ENCODE measurements around the gene NAGA. TPM values are rescaled to one million over a fixed set of nuclear protein-coding genes. Genes with fewer than 3 reads are reported as not detected.
"Not testable (repeated sequence)": the region's sequence is repeated elsewhere in the genome, so short reads cannot be mapped to it uniquely, and the experiment has no call there.

Gene NAGA
- total RNA-seq, 1 experiment from 2014 or later: 27.2 TPM

GRCh38 chr22:42114721-42115120 lies 44.1 kb upstream of the NAGA start:
- no peak overlapping the region for H3K4me3 ChIP-seq (ENCODE audit: low read length)
- no peaks in the 10 kb centered on the region for H3K27me3 ChIP-seq (ENCODE audit: low read length)
- no peaks in the 10 kb centered on the region for H4K20me1 ChIP-seq (ENCODE audit: low read length)
- no peaks in the 10 kb centered on the region for H3K9me2 ChIP-seq (replicated peaks; ENCODE audit: low read length)
- H3K4me1 ChIP-seq (ENCODE audit: insufficient read depth, low read length): no peaks in the 10 kb centered on the region
- BruUV-seq (replicated peaks): no TSS peak
- ChIA-PET CTCF (no interaction called here), POLR2A (ENCODE audit: unreplicated experiment) (no interaction called here)
- H3K9ac ChIP-seq (ENCODE audit: low read length): no peak overlapping the region
- H3K9me3 ChIP-seq (ENCODE audit: low read length): no peaks in the 10 kb centered on the region
- ATAC-seq (no peak), DNase-seq (peak; percentile 5)
- intact Hi-C loops (cut with micrococcal nuclease): no loop called here
- no peaks in the 10 kb centered on the region for H3F3A ChIP-seq (ENCODE audit: low read length, unreplicated experiment)
- no peak overlapping the region for H3K4me2 ChIP-seq (ENCODE audit: low read length)
- H2AFZ ChIP-seq (ENCODE audit: low read length): no peak overlapping the region
- no peaks in the 10 kb centered on the region; the same call in 1 of the 2 replicates for H3K36me3 ChIP-seq (ENCODE audit: low read depth, low read length)
- no peak for TF ChIP-seq EZH2phosphoT487 (IDR thresholded peaks at IDR 0.05; ENCODE audit: borderline replicate concordance, low read length)
- TF ChIP-seq EZH2 (IDR thresholded peaks at IDR 0.05; ENCODE audit: low read length, unreplicated experiment): no peak
- no peak for TF ChIP-seq CTCF (conservative IDR thresholded peaks at IDR 0.05; ENCODE audit: low read depth, low read length)
- H3K79me2 ChIP-seq (ENCODE audit: low read length): no peaks in the 10 kb centered on the region
- no peak overlapping the region for H3K27ac ChIP-seq (ENCODE audit: low read length)

DNA sequence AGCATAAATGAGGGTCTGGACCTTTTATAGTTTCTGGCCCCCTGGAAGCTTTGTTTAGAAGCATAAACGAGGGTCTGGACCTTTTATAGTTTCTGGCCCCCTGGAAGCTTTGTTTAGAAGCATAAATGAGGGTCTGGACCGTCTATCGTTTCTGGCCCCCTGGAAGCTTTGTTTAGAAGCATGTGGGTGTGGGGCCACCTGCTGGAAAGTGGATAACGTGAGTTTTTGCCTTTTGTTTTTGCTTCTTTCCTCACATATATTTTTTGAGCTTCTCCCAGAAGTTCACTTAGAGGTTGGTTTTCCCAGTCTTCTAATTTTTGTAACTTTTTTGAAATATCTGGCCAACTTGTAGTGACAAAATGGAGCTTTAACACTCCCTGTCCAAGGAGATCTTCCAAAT lies 42.2 kb upstream of the NAGA start:
- H3K27me3 ChIP-seq (ENCODE audit: low read length); BruUV-seq (replicated peaks); H4K20me1 ChIP-seq (ENCODE audit: low read length); H3K36me3 ChIP-seq (ENCODE audit: low read depth, low read length); H3K4me1 ChIP-seq (ENCODE audit: insufficient read depth, low read length); H3K4me2 ChIP-seq (ENCODE audit: low read length); H2AFZ ChIP-seq (ENCODE audit: low read length); H3K9me3 ChIP-seq (ENCODE audit: low read length); H3K4me3 ChIP-seq (ENCODE audit: low read length); H3K79me2 ChIP-seq (ENCODE audit: low read length); ATAC-seq; H3K9me2 ChIP-seq (replicated peaks; ENCODE audit: low read length); H3K27ac ChIP-seq (ENCODE audit: low read length); POLR2A ChIA-PET (ENCODE audit: unreplicated experiment); H3K9ac ChIP-seq (ENCODE audit: low read length); H3F3A ChIP-seq (ENCODE audit: low read length, unreplicated experiment): not testable (repeated sequence)
- TF ChIP-seq CTCF (conservative IDR thresholded peaks at IDR 0.05; ENCODE audit: low read depth, low read length): peak; percentile 37; the same call in 1 of the 2 replicates
- CTCF ChIA-PET: interaction anchor here (0.7 kb wide), 3 partner anchors 22 to 330 kb away, joined by 3 to 7 read pairs (median 4); partner anchors contain the start of gene CENPM
- intact Hi-C loops (cut with micrococcal nuclease): loop anchor here (1.0 kb wide), 1 partner anchor 146 kb away; no protein-coding TSS in a partner anchor
- peak; percentile 14 for DNase-seq

DNA sequence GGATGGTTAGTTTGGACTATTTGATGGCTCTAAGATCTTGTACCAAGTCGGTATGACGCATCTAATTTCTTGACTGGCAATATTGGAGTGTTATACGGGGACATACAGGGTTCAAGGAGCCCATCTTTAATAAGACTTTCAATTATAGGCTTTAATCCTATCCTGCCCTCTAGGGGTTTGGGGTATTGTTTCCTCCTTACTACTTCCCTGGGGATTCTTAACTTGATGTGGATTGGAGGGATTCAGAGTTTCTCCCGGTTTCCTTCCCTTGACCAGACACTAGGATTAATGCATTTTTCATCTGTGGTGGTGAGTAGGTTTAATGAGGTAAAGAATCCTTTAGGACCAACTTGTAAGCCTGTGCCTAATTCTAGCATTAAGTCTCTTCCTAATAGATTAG lies 41.2 kb upstream of the NAGA start:
- POLR2A ChIA-PET (ENCODE audit: unreplicated experiment): no interaction called here
- intact Hi-C loops (cut with micrococcal nuclease): loop anchor here (1.0 kb wide), 1 partner anchor 145 kb away; no protein-coding TSS in a partner anchor
- H3K4me1 ChIP-seq (ENCODE audit: insufficient read depth, low read length): no peaks in the 10 kb centered on the region
- H3K79me2 ChIP-seq (ENCODE audit: low read length): no peaks in the 10 kb centered on the region
- H2AFZ ChIP-seq (ENCODE audit: low read length): no peak overlapping the region
- CTCF ChIA-PET: no interaction called here
- H3K36me3 ChIP-seq (ENCODE audit: low read depth, low read length): no peaks in the 10 kb centered on the region; the same call in 1 of the 2 replicates
- ATAC-seq (no peak), DNase-seq (no peak)
- BruUV-seq (replicated peaks): no TSS peak
- TF ChIP-seq CTCF (conservative IDR thresholded peaks at IDR 0.05; ENCODE audit: low read depth, low read length) (no peak), EZH2 (IDR thresholded peaks at IDR 0.05; ENCODE audit: low read length, unreplicated experiment) (no peak), EZH2phosphoT487 (IDR thresholded peaks at IDR 0.05; ENCODE audit: borderline replicate concordance, low read length) (no peak)
- no peaks in the 10 kb centered on the region for H3K27me3 ChIP-seq (ENCODE audit: low read length)
- H4K20me1 ChIP-seq (ENCODE audit: low read length): no peaks in the 10 kb centered on the region
- H3K9me3 ChIP-seq (ENCODE audit: low read length): no peaks in the 10 kb centered on the region
- no peaks in the 10 kb centered on the region for H3K9me2 ChIP-seq (replicated peaks; ENCODE audit: low read length)
- no peaks in the 10 kb centered on the region for H3F3A ChIP-seq (ENCODE audit: low read length, unreplicated experiment)
- H3K4me3 ChIP-seq (ENCODE audit: low read length): no peak overlapping the region
- H3K4me2 ChIP-seq (ENCODE audit: low read length): no peak overlapping the region
- no peak overlapping the region for H3K9ac ChIP-seq (ENCODE audit: low read length)
- H3K27ac ChIP-seq (ENCODE audit: low read length): no peak overlapping the region
